ENCODE results near the gene CLIC1.

Gene CLIC1

GRCh38 chr6:31739639-31740396, 3.5 kb upstream of the CLIC1 start, which contains the start of gene MSH5 (continued):
- TF ChIP-seq ZNF571 (tag by site-specific recombination; IDR thresholded peaks at IDR 0.05) (no peak), ZNF433 (tag by site-specific recombination; IDR thresholded peaks at IDR 0.05; ENCODE audit: low read depth) (no peak), WT1 (tag by site-specific recombination; IDR thresholded peaks at IDR 0.05) (peak; percentile 70), CTCF (tag by site-specific recombination; IDR thresholded peaks at IDR 0.05) (no peak), KLF8 (tag by site-specific recombination; IDR thresholded peaks at IDR 0.05) (peak; percentile 93; the same call in 1 of the 2 replicates), ZBTB1 (tag by site-specific recombination; IDR thresholded peaks at IDR 0.05) (no peak), ZIC2 (tag by site-specific recombination; IDR thresholded peaks at IDR 0.05) (peak; percentile 83), ZNF658 (tag by site-specific recombination; IDR thresholded peaks at IDR 0.05) (no peak), ZNF24 (tag by site-specific recombination; IDR thresholded peaks at IDR 0.05) (peak; percentile 78; the same call in 1 of the 2 replicates), ZNF660 (tag by site-specific recombination; IDR thresholded peaks at IDR 0.05) (peak; percentile 55; the same call in 1 of the 2 replicates), GLI2 (tag by site-specific recombination; IDR thresholded peaks at IDR 0.05; ENCODE audit: borderline replicate concordance, low read depth) (no peak), ELK4 (IDR thresholded peaks at IDR 0.05; ENCODE audit: borderline replicate concordance, low read depth, low read length) (no peak), ZNF398 (tag by site-specific recombination; IDR thresholded peaks at IDR 0.05) (no peak), ZNF140 (tag by site-specific recombination; IDR thresholded peaks at IDR 0.05) (no peak), ZNF549 (tag by site-specific recombination; IDR thresholded peaks at IDR 0.05) (no peak), ZNF837 (tag by site-specific recombination; IDR thresholded peaks at IDR 0.05) (no peak), ZBTB17 (tag by site-specific recombination; IDR thresholded peaks at IDR 0.05) (peak; percentile 74; the same call in 1 of the 2 replicates), ZFP3 (tag by site-specific recombination; IDR thresholded peaks at IDR 0.05; ENCODE audit: low read depth) (no peak), ZSCAN4 (tag by site-specific recombination; IDR thresholded peaks at IDR 0.05) (peak; percentile 51; the same call in 1 of the 2 replicates), HOXC10 (CRISPR knock-in tag; IDR thresholded peaks at IDR 0.05) (peak; percentile 92; the same call in 1 of the 2 replicates), ZNF654 (tag by site-specific recombination; IDR thresholded peaks at IDR 0.05; ENCODE audit: low read depth) (no peak), ZNF600 (tag by site-specific recombination; IDR thresholded peaks at IDR 0.05) (no peak), PRDM1 (tag by site-specific recombination; IDR thresholded peaks at IDR 0.05) (no peak), ZNF596 (tag by site-specific recombination; IDR thresholded peaks at IDR 0.05) (no peak), ZNF555 (tag by site-specific recombination; conservative IDR thresholded peaks at IDR 0.05) (no peak), PBX3 (CRISPR knock-in tag; IDR thresholded peaks at IDR 0.05) (peak; percentile 96), TRIM28 (IDR thresholded peaks at IDR 0.05; ENCODE audit: borderline replicate concordance, low read length) (no peak), ZBTB8A (tag by site-specific recombination; IDR thresholded peaks at IDR 0.05) (no peak; the same call in 1 of the 2 replicates), ZNF473 (tag by site-specific recombination; IDR thresholded peaks at IDR 0.05) (no peak), ZNF211 (tag by site-specific recombination; IDR thresholded peaks at IDR 0.05; ENCODE audit: low read depth) (no peak), OSR2 (tag by site-specific recombination; IDR thresholded peaks at IDR 0.05) (no peak), ZNF610 (tag by site-specific recombination; IDR thresholded peaks at IDR 0.05; ENCODE audit: borderline replicate concordance) (peak; percentile 61; the same call in 1 of the 2 replicates), ZNF335 (tag by site-specific recombination; conservative IDR thresholded peaks at IDR 0.05) (peak; percentile 9; the same call in 1 of the 2 replicates), ZNF146 (tag by site-specific recombination; IDR thresholded peaks at IDR 0.05) (no peak), ZNF354C (tag by site-specific recombination; IDR thresholded peaks at IDR 0.05; ENCODE audit: borderline replicate concordance, low read depth) (no peak)

Data from HEK293 (cell line).